B cell (primary cell): ENCODE measurements around the gene CBX8. TPM values are rescaled to one million over a fixed set of nuclear protein-coding genes. Genes with fewer than 3 reads are reported as not detected.

ENCODE experiments used
- ATAC-seq: fragments of 200-7000 bp; cut with Tn5 transposase; one replicate; pipeline ENCODE4 v1.10.0; 2021; ENCODE audit warnings: low read depth, mild to moderate bottlenecking, moderate number of reproducible peaks, moderate library complexity
- CTCF ChIA-PET: fragments of 350-600 bp; sonication (Branson Sonifier 250); formaldehyde crosslinking; loops from one replicate; lab custom pipeline; 2021; ENCODE audit warnings: antibody characterized with exemption, inconsistent platforms; lab: Charles Lee
- POLR2A ChIA-PET: fragments of 350-600 bp; sonication (Branson Sonifier 250); formaldehyde crosslinking; loops from one replicate; lab custom pipeline; 2021; ENCODE audit warnings: antibody characterized with exemption; lab: Charles Lee
- DNase-seq: peaks from one replicate; pipeline ENCODE4 v3.0.0; 2013
- H2AFZ ChIP-seq: 2 replicates; pipeline ENCODE4 v1.6.1; 2012; ENCODE audit warnings: mild to moderate bottlenecking, low read depth, low read length; ENCODE audit not compliant: insufficient read depth, poor library complexity, severe bottlenecking
- H3K27ac ChIP-seq, 2 donors: 1 replicate in 1 of 2; 2 replicates in 1 of 2; pipeline ENCODE4 v1.5.1; 2012 to 2013; ENCODE audit warnings: low read length in 2 of 2, mild to moderate bottlenecking in 2 of 2, moderate library complexity in 1 of 2
- H3K27me3 ChIP-seq, 4 experiments: fragments of 200-600 bp in 1 of 4; sonication (generic) in 1 of 4; replicated peaks in 1 of 4; 1 replicate in 2 of 4; 2 replicates in 2 of 4; pipeline versions ENCODE4 v1.6.1 to v1.7.0; 2013 to 2016; ENCODE audit warnings: low read length in 3 of 4, mild to moderate bottlenecking in 2 of 4, mixed read lengths in 1 of 4, moderate library complexity in 1 of 4; ENCODE audit not compliant: insufficient read depth in 4 of 4, control insufficient read depth in 3 of 4; ENCODE audit errors: control extremely low read depth in 1 of 4
- H3K36me3 ChIP-seq, 2 experiments: replicated peaks in 1 of 2; 1 replicate in 1 of 2; 2 replicates in 1 of 2; pipeline versions ENCODE4 v1.6.1 to v1.7.1; 2013; ENCODE audit warnings: low read length in 1 of 2; ENCODE audit not compliant: insufficient read depth in 2 of 2, control insufficient read depth in 1 of 2; ENCODE audit errors: control extremely low read depth in 1 of 2, extremely low read depth in 1 of 2
- H3K4me1 ChIP-seq, 2 donors: fragments of 200-600 bp in 1 of 2; sonication (generic) in 1 of 2; 1 replicate in 1 of 2; 2 replicates in 1 of 2; pipeline versions ENCODE4 v1.5.1 to v1.6.1; 2013 to 2017; ENCODE audit warnings: low read length in 2 of 2; ENCODE audit not compliant: control insufficient read depth in 2 of 2, insufficient read depth in 2 of 2
- H3K4me2 ChIP-seq: replicated peaks from 2 replicates; pipeline ENCODE3; 2012; ENCODE audit warnings: mild to moderate bottlenecking, low read depth, low read length; ENCODE audit not compliant: poor library complexity, severe bottlenecking
- H3K4me3 ChIP-seq, 5 experiments: fragments of 200-600 bp in 1 of 5; sonication (generic) in 1 of 5; 1 replicate in 3 of 5; 2 replicates in 2 of 5; pipeline versions ENCODE4 v1.5.1 to v1.7.0; 2011 to 2016; ENCODE audit warnings: low read length in 4 of 5, mild to moderate bottlenecking in 4 of 5, low read depth in 2 of 5, control low read depth in 1 of 5, moderate library complexity in 1 of 5; ENCODE audit not compliant: insufficient read depth in 1 of 5; ENCODE audit errors: control extremely low read depth in 1 of 5, extremely low read depth in 1 of 5
- H3K79me2 ChIP-seq: fragments of 200-600 bp; sonication (generic); one replicate; pipeline ENCODE4 v1.6.0; 2016; ENCODE audit warnings: low read length; ENCODE audit not compliant: control insufficient read depth, insufficient read depth
- H3K9ac ChIP-seq: fragments of 200-600 bp; sonication (generic); 2 replicates; pipeline ENCODE4 v1.6.1; 2017; ENCODE audit warnings: mild to moderate bottlenecking, low read length, moderate library complexity
- H3K9me3 ChIP-seq, 3 donors: one replicate each; pipeline versions ENCODE4 v1.6.1 to v1.7.1; 2013; ENCODE audit warnings: low read length in 2 of 3; ENCODE audit not compliant: control insufficient read depth in 2 of 3, insufficient read depth in 1 of 3; ENCODE audit errors: control extremely low read depth in 1 of 3
- H4K20me1 ChIP-seq: 2 replicates; pipeline ENCODE4 v1.6.0; 2012; ENCODE audit warnings: mild to moderate bottlenecking, low read length; ENCODE audit not compliant: insufficient read depth, control insufficient read depth, poor library complexity, severe bottlenecking
- H3K27ac Mint-ChIP-seq: one replicate; pipeline ENCODE4 v1.8.0; 2021; ENCODE audit warnings: mixed read lengths
- H3K27me3 Mint-ChIP-seq: one replicate; pipeline ENCODE4 v1.8.0; 2021; ENCODE audit warnings: mixed read lengths
- H3K4me1 Mint-ChIP-seq: one replicate; pipeline ENCODE4 v1.8.0; 2021; ENCODE audit warnings: mixed read lengths
- H3K4me3 Mint-ChIP-seq: one replicate; pipeline ENCODE4 v1.8.0; 2021; ENCODE audit warnings: mixed read lengths
- H3K9me3 Mint-ChIP-seq: one replicate; pipeline ENCODE4 v1.8.0; 2022; ENCODE audit warnings: mixed read lengths; ENCODE audit not compliant: insufficient read depth
- CTCF ChIP-seq: fragments of 200-600 bp; IDR thresholded peaks from one replicate; pipeline ENCODE4 v1.8.0; 2022; ENCODE audit warnings: antibody characterized with exemption, mild to moderate bottlenecking
- EZH2 ChIP-seq: IDR thresholded peaks from 2 replicates; pipeline ENCODE4 v1.6.1; 2012; ENCODE audit warnings: borderline replicate concordance, low read depth, mild to moderate bottlenecking, moderate library complexity, low read length; ENCODE audit not compliant: insufficient read depth, poor library complexity, severe bottlenecking
- WGBS: methylation state at CpG from one replicate; pipeline ENCODE4 v1.1.5; 2013; ENCODE audit warnings: missing lambda C conversion rate; ENCODE audit not compliant: insufficient coverage; 5-methylcytosine and 5-hydroxymethylcytosine counted together
- intact Hi-C: fragments of 100-400 bp; cut with micrococcal nuclease; formaldehyde crosslinking; loops from one replicate; pipeline ENCODE4 v1.10.0; 2022
- polyA plus RNA-seq: library from polyadenylated mRNA; depleted of rRNA; stranded (reverse); fragments of >200 nt; gene quantifications from 2 replicates; pipeline ENCODE4 v1.2.3, GENCODE V29; 2012
- total RNA-seq, 2 donors: library from RNA; stranded (reverse); fragments of 120-200 nt in 1 of 2; gene quantifications; 1 replicate in 1 of 2; 2 replicates in 1 of 2; pipeline versions ENCODE4 v1.2.3 to v1.2.4, GENCODE V29; 2013 to 2022

The CBX8 gene
- total and polyA plus RNA-seq, 2 donors (not counting 1 experiment from before 2014, with no cell fraction given) = 0.31 to 6.8 TPM

GRCh38 chr17:79836510-79836971, 39.7 kb upstream of the CBX8 start:
- CTCF ChIA-PET = interaction anchor here (0.6 to 3.4 kb wide), 16 partner anchors 8 to 101 kb away, joined by 3 to 19 read pairs (median 4); partner anchors contain the start of gene CBX8
- Histone ChIP-seq H4K20me1 (peaks cover 90% of the 10 kb centered on the region), H2AFZ (no peak overlapping the region), H3K4me2 (peak overlapping the region; percentile 94), H3K36me3 (peaks cover 0 to 34% of the 10 kb centered on the region in 2 experiments), H3K27ac (no peak overlapping the region), H3K27me3 (peaks cover 0 to 20% (median 11%) of the 10 kb centered on the region in 4 experiments), H3K9me3 (peaks cover 0 to 22% (median 0%) of the 10 kb centered on the region in 3 donors), H3K4me3 (peak overlapping the region in 4 of 5 experiments; percentile 63 to 97 (median 90)), H3K79me2 (peaks cover 44% of the 10 kb centered on the region), H3K9ac (peak overlapping the region; percentile 85), H3K4me1 (peaks cover 41 to 71% of the 10 kb centered on the region in 2 donors)
- Mint-ChIP-seq H3K27ac (peak overlapping the region; percentile 98), H3K4me3 (peak overlapping the region; percentile 98), H3K9me3 (no peaks in the 10 kb centered on the region), H3K4me1 (peaks cover 46% of the 10 kb centered on the region), H3K27me3 (peaks cover 3% of the 10 kb centered on the region)
- no peak for DNase-seq
- intact Hi-C loops = loop anchor here (5.0 to 10.0 kb wide), 3 partner anchors 89 to 1702 kb away; partner anchors contain the start of genes ENPP7 and TMC8
- TF ChIP-seq EZH2 (no peak), CTCF (no peak)
- 21% methylated on average over 18 of the region's 18 CpGs for WGBS
- ATAC-seq = no peak
- POLR2A ChIA-PET = interaction anchor here (0.5 to 6.9 kb wide), 7 partner anchors 8 to 94 kb away, joined by 3 to 45 read pairs (median 5); partner anchors contain the start of gene CBX8
